ENCODE data around the gene RPS25. TPM values are rescaled to one million over a fixed set of nuclear protein-coding genes. Genes with fewer than 3 reads are reported as not detected.

The RPS25 gene
- total RNA-seq, 2 donors from 2014 or later = 710 to 758 TPM

DNA sequence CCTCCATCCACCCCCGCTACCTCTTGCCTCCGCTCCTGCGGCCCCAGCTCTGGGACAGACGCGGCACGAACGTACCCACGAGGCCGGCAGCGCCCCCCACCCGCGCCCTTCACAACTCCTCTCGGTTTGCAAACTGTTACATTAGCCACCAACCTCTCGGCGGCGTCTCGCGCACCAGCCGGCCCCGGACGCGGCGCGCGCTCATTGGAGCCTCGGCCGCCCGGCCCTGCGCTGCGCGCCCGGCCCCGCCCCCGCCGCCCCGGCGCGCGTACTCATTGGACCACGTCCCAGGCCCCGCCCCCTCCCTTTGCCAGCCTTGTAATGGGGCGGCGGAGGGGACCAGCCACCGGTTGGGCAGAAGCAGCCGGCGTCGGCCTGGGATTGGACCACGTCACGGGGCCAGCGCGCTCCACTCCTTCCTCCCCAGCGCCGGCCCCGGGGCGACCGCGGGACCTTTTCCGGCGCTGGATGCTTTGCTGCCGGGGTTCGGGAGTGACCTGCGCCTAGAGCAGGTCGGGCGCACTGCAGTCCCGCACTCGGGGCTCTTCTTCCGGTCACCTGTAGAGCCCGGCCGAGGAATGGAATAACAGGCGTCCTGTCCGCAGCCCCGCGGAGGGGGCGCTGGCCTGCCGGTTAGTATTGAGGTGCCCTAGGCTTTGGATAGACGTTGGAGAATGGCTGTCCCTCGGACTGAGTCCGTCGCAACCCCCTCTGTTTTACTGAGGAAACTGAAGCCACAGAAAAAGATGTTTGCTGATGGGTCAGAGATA is 39.0 kb upstream of the RPS25 start, which contains the start of gene HYOU1:
Gene HYOU1 (minus strand): TSS at position 206 of the 770 bp plus-strand sequence. CDS start 1,045 bp downstream, outside the sequence.
- peak within 1 kb of the TSS; percentile 93 for H3K4me3 ChIP-seq
- H3K36me3 ChIP-seq = peaks cover 11% of the 10 kb centered on the region
- peak within 1 kb of the TSS; percentile 82 for H3K27ac ChIP-seq
- no peaks in the 10 kb centered on the region for H3K27me3 ChIP-seq
- TF ChIP-seq, protein P1, sequence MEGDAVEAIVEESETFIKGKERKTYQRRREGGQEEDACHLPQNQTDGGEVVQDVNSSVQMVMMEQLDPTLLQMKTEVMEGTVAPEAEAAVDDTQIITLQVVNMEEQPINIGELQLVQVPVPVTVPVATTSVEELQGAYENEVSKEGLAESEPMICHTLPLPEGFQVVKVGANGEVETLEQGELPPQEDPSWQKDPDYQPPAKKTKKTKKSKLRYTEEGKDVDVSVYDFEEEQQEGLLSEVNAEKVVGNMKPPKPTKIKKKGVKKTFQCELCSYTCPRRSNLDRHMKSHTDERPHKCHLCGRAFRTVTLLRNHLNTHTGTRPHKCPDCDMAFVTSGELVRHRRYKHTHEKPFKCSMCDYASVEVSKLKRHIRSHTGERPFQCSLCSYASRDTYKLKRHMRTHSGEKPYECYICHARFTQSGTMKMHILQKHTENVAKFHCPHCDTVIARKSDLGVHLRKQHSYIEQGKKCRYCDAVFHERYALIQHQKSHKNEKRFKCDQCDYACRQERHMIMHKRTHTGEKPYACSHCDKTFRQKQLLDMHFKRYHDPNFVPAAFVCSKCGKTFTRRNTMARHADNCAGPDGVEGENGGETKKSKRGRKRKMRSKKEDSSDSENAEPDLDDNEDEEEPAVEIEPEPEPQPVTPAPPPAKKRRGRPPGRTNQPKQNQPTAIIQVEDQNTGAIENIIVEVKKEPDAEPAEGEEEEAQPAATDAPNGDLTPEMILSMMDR (IDR thresholded peaks at IDR 0.05) = no peak
- peak within 1 kb of the TSS; percentile 82 to 89 for H3K9ac ChIP-seq (ENCODE audit: low read depth in 2 of 2, low read length in 2 of 2)
- H3K4me1 ChIP-seq = no peaks in the 10 kb centered on the region
- H3K9me3 ChIP-seq = no peaks in the 10 kb centered on the region
- peak; percentile 99 for DNase-seq
- intact Hi-C loops (cut with DNase I) = no loop called here

DNA sequence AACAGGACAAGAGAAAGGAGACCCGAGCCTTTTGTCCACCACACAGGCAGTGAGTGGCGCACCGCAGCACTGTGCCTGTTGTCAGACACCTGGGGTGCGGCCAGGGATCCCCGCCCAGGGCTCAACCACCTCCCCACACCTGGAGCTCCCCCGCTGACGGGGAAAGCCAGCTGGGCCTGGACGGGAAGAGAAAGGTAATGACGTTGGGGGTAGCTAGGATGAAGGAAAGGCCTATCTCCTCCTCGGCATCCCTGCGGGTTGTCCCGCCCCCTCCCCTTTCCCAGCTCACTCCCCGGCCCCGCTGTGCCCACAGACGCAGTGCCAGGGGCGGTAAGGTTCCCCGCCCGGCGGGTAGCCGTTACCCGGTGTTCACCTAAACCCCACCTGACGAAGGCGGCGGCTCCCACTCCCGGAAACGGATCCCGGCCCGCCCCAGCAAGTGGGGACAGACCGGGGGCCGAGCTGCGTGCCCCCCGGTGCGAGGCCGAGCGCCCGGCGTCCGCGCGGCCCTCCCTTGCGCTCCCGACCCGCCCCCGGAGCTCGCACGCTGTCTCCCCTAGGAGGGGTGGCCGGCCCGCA is 38.4 kb upstream of the RPS25 start:
- TF ChIP-seq, protein P1 (IDR thresholded peaks at IDR 0.05) = no peak
- no peaks in the 10 kb centered on the region for H3K9me3 ChIP-seq
- H3K36me3 ChIP-seq = peaks cover 17% of the 10 kb centered on the region
- H3K27ac ChIP-seq = peak overlapping the region; percentile 75
- DNase-seq = peak; percentile 56
- no peaks in the 10 kb centered on the region for H3K27me3 ChIP-seq
- H3K4me1 ChIP-seq = no peaks in the 10 kb centered on the region
- intact Hi-C loops (cut with DNase I) = no loop called here
- H3K4me3 ChIP-seq = peak overlapping the region; percentile 93
- H3K9ac ChIP-seq (ENCODE audit: low read depth in 2 of 2, low read length in 2 of 2) = peak overlapping the region; percentile 61 to 76

DNA sequence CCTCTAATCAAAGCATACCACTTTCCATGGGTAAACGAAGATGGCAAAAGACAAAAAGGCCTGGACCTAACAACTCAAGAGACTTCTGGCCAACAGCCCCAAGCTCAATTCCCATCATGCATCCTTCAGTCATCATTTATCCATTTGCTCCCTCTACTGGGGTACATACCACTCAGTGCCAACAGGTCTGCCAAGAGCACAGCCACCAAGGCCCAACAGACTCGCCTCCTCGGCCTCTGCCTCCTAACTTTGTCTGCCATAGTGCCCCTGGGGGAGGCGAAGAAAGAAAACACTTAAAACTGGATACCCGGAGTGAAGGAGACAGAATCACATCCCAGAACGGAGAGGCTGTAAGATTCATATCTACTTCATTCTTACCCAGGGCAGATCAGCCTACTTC is 37.8 kb upstream of the RPS25 start:
- H3K27ac ChIP-seq = no peak overlapping the region
- DNase-seq = no peak
- no peaks in the 10 kb centered on the region for H3K27me3 ChIP-seq

DNA sequence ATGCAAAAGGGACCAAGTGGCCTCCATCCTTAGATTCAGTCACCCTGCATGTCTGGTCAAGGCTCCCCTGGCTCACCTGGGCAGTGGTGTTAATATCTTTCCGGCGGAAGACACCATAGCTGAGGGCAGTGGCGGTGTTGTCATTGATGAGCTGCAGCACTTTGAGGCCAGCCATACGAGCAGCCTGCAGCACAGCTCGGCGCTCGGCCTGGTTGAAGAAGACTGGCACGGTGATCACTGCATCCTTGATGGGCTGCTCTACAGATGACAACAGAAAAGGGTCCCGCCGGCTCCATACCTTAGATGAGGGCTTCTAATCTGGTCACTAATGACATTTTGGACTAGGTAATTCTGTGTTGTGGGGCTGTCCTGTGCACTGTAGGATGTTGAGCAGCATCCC is 36.3 kb upstream of the RPS25 start:
- Histone ChIP-seq H3K27ac (no peak overlapping the region), H3K36me3 (peaks cover 18% of the 10 kb centered on the region), H3K9me3 (no peaks in the 10 kb centered on the region), H3K27me3 (no peaks in the 10 kb centered on the region), H3K4me1 (no peaks in the 10 kb centered on the region), H3K4me3 (no peak overlapping the region), H3K9ac (ENCODE audit: low read depth in 2 of 2, low read length in 2 of 2) (no peak overlapping the region)
- intact Hi-C loops (cut with DNase I) = no loop called here
- TF ChIP-seq, protein P1 (IDR thresholded peaks at IDR 0.05) = no peak
- no peak for DNase-seq

More for the DNA sequence above, 37.8 kb upstream of the RPS25 start:
- no peaks in the 10 kb centered on the region for H3K4me1 ChIP-seq
- TF ChIP-seq, protein P1 (IDR thresholded peaks at IDR 0.05) = no peak
- H3K9ac ChIP-seq (ENCODE audit: low read depth in 2 of 2, low read length in 2 of 2) = peak overlapping the region; percentile 61 to 76
- H3K4me3 ChIP-seq = peak overlapping the region; percentile 93
- H3K36me3 ChIP-seq = peaks cover 18% of the 10 kb centered on the region
- H3K9me3 ChIP-seq = no peaks in the 10 kb centered on the region
- intact Hi-C loops (cut with DNase I) = no loop called here

DNA sequence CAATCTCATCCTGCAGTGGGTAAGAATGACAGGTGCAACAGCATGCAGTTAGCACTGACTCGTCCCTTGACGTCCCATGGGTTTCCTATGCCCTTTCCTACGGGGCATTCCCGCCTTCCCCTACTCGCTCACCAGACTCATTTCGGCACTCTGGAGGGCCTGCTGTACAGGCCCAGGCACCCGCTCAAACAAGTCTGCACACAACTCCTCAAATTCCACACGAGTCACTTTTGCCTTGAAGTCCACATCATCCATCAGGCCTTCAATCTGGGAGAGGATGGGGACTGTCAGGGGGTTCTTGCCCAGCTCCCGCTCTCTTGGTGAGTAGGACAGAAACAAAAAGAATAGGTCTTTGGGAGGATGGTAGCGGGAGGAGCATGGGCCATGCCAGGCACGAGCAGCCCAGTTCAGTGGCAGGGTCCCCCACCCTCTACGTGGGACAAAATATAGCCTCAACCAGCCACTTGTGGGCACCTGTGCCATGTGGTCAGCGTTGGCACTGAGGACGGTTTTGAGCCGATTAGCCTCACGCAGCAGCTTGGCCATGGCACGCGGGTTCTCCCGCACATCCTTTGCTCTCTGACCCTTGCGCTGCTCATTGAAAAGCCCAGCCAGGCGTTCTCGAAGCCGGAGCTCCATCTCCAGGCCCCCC is 34.1 kb upstream of the RPS25 start:
- no peak overlapping the region for H3K4me3 ChIP-seq
- H3K9ac ChIP-seq (ENCODE audit: low read depth in 2 of 2, low read length in 2 of 2) = no peak overlapping the region
- H3K27me3 ChIP-seq = no peaks in the 10 kb centered on the region
- H3K27ac ChIP-seq = no peak overlapping the region
- TF ChIP-seq, protein P1 (IDR thresholded peaks at IDR 0.05) = no peak
- H3K9me3 ChIP-seq = no peaks in the 10 kb centered on the region
- peaks cover 30% of the 10 kb centered on the region for H3K36me3 ChIP-seq
- DNase-seq = no peak
- H3K4me1 ChIP-seq = no peaks in the 10 kb centered on the region
- intact Hi-C loops (cut with DNase I) = no loop called here

Data from colonic mucosa (tissue), 4 donors.